Spleen (tissue), 7 donors: ENCODE measurements around the gene CFAP221.

Source experiments
- POLR2A ChIP-seq, 3 donors: fragments of 450-650 bp; IDR thresholded peaks; one replicate each; pipeline ENCODE4 v1.5.1; 2017; ENCODE audit warnings: antibody characterized with exemption in 3 of 3, mild to moderate bottlenecking in 1 of 3
- POLR2AphosphoS5 ChIP-seq, 3 donors: sonication (generic); formaldehyde crosslinking; IDR thresholded peaks; one replicate each; pipeline ENCODE4 v1.5.1; 2017; ENCODE audit warnings: antibody characterized with exemption in 3 of 3
- TF ChIP-seq, protein P1 (sequence below), 11 experiments: fragments of 200-600 bp in 7 of 11; fragments of 450-650 bp in 4 of 11; sonication (generic) in 4 of 11; IDR thresholded peaks in 8 of 11; conservative IDR thresholded peaks in 3 of 11; 1 replicate in 7 of 11; 2 replicates in 4 of 11; pipeline versions ENCODE4 v1.4.0 to v1.8.0; 2016 to 2021; ENCODE audit warnings: antibody characterized with exemption in 11 of 11, inconsistent platforms in 4 of 11, mild to moderate bottlenecking in 1 of 11
- donor health status: DM: no; HTN: no; CAD: no; lungs with moderate emphysema.
- donor health status: DM: no; HTN: no; CAD: no.
- donor health status: DM: no; HTN: no; CAD: no.

DNA sequence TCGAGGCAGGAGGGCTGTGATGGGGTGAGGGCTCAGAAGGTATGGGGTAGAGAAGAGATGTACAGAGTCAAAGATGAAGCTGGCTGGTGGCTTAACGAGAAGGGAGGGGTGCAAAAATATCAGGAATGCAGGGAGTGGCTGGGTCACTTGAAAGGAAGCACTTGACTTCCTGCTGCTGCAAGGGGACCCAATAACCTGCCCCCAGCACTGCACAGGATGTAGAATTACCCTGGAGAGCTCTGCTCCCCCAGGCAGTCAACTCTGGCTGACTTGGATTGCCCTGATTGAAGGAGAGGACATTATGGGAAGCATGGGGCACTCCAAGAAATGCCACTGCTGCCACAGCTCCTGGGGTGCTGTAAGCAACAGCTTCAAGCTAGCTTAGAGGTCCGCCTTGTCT, 41.8 kb downstream of the CFAP221 start:
- TF ChIP-seq POLR2A (IDR thresholded peaks at IDR 0.05) (no peak), POLR2AphosphoS5 (IDR thresholded peaks at IDR 0.05) (no peak)
- TF ChIP-seq, protein P1, sequence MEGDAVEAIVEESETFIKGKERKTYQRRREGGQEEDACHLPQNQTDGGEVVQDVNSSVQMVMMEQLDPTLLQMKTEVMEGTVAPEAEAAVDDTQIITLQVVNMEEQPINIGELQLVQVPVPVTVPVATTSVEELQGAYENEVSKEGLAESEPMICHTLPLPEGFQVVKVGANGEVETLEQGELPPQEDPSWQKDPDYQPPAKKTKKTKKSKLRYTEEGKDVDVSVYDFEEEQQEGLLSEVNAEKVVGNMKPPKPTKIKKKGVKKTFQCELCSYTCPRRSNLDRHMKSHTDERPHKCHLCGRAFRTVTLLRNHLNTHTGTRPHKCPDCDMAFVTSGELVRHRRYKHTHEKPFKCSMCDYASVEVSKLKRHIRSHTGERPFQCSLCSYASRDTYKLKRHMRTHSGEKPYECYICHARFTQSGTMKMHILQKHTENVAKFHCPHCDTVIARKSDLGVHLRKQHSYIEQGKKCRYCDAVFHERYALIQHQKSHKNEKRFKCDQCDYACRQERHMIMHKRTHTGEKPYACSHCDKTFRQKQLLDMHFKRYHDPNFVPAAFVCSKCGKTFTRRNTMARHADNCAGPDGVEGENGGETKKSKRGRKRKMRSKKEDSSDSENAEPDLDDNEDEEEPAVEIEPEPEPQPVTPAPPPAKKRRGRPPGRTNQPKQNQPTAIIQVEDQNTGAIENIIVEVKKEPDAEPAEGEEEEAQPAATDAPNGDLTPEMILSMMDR (IDR thresholded peaks at IDR 0.05 in 8 of 11, conservative IDR thresholded peaks at IDR 0.05 in 3 of 11): no peak
